GM19239 (cell line): Measurements from ENCODE around the gene MSANTD7.
A peak's percentile ranks its signal among the peaks of the same experiment; 100 is the strongest.
"Not testable (repeated sequence)": the region's sequence is repeated elsewhere in the genome, so short reads cannot be mapped to it uniquely, and the experiment has no call there.

Experiments used
- DNase-seq: peaks from one replicate; pipeline ENCODE4 v3.0.0; 2011; ENCODE audit warnings: low spot score; ENCODE audit not compliant: insufficient read length
- FAIRE-seq: peaks from 2 replicates; lab custom pipeline; 2011; peaks lifted over from hg19 to GRCh38; lab: Jason Lieb, UNC

Gene MSANTD7, protein sequence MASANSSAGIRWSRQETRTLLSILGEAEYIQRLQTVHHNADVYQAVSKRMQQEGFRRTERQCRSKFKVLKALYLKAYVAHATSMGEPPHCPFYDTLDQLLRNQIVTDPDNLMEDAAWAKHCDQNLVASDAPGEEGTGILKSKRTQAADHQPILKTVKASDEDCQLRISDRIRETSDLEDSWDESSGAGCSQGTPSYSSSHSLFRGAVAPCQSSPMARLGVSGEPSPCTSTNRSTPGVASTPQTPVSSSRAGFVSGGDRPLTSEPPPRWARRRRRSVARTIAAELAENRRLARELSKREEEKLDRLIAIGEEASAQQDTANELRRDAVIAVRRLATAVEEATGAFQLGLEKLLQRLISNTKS

GRCh38 chr10:14837757-14838581 is at the start of gene MSANTD7, which contains the start of the genes CDNF and HSPA14:
MSANTD7 (plus strand) TSS chr10:14838306; CDS start chr10:14842285, 3,979 bp downstream.
CDNF (minus strand) TSS chr10:14838037; CDS start chr10:14837946, 91 bp downstream.
HSPA14 (plus strand) TSS chr10:14838306; CDS start chr10:14838403, 97 bp downstream.
- FAIRE-seq, result peak; percentile 97
- DNase-seq, result peak; percentile 92

GRCh38 chr10:14798636-14799035 is 39.5 kb upstream of the MSANTD7 start:
- peak; percentile 33 for FAIRE-seq

DNA sequence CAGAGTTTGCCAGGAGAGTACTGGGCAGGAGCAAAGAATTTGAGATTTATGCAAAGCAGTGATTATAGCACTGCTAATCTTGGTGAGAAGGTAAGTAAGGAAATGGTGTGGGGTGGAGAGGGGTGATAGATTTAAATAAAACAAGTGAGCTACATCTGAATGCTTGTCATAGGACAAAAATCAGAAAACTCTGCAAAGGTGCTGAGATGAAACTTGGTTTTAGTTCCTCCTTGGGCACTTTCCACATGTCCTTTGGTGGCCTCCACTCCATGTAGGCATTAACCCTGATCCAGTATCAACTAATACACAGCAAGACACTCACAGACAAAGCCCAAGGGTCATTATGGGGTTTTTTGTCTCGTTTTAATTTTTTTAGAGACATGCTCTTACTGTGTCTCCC is 37.7 kb upstream of the MSANTD7 start:
- FAIRE-seq, result no peak

More at GRCh38 chr10:14798636-14799035, 39.5 kb upstream of the MSANTD7 start:
- no peak for DNase-seq

GRCh38 chr10:14801723-14802122 is 36.4 kb upstream of the MSANTD7 start:
- FAIRE-seq (no peak), DNase-seq (no peak)

More for the DNA sequence above, 37.7 kb upstream of the MSANTD7 start:
- DNase-seq, result no peak

GRCh38 chr10:14803827-14804226 is 34.3 kb upstream of the MSANTD7 start:
- no peak for FAIRE-seq

DNA sequence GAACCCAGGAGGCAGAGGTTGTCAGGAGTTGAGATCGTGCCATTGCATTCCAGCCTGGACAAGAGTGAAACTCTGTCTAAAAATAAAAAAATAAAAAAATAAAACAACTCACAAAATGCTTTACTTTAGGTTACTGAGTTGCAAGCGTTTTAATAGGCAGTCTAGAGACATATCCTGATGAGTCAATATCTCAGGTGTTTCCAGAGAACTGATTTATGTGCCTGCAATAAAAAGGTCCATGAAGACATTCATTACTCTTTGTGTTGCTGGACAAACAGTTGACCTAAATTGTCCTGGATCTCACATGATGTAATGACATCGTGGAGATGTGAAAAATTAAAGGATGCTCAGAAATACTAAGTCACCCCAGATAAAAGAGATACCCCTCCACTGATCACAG is 31.8 kb upstream of the MSANTD7 start:
- FAIRE-seq (no peak), DNase-seq (no peak)

More at GRCh38 chr10:14803827-14804226, 34.3 kb upstream of the MSANTD7 start:
- DNase-seq, result no peak

DNA sequence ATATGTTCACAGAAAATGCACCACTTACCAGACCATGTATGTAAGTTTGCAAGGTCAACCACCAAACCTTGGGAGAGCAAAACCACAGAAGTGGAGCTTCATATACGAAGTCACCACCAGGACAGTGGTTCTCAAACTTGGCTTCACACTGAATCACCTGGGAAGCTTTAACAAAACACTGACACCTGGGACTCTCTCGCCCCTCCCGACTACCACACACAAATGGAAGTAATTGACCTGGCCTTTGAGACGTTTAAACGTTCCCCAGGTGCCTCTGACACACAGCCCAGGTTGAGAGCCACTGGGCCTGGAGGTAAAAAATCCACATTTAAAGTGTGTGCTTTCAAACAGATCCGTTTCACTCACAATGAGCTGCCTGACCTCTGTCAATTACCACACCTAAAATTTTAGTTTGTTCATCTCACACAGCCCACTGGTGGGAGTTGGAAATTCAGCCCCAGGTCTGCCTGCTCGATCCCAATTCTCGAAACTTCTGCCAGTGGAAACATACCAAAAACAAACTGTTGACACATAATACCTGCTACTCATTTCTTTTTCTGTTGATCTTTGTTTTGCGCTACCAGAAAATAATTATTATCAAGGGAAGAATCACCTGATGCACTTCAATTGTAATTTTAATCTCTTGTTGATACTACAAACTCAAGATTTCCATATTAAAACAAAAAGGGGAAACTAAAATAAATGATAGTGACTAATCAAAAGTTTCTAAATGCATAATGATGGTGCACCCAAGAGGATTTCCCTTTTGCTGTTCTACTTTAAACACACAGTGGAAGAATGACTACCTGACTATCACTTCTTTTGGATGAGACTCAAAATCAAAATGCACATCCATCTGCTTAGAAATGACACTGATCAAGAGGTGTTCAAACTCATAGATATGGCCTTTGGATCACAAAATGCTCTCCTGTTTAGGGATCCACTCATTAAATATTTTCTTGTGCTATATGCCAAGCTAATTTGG is 26.8 kb upstream of the MSANTD7 start:
- no peak for FAIRE-seq
- no peak for DNase-seq

DNA sequence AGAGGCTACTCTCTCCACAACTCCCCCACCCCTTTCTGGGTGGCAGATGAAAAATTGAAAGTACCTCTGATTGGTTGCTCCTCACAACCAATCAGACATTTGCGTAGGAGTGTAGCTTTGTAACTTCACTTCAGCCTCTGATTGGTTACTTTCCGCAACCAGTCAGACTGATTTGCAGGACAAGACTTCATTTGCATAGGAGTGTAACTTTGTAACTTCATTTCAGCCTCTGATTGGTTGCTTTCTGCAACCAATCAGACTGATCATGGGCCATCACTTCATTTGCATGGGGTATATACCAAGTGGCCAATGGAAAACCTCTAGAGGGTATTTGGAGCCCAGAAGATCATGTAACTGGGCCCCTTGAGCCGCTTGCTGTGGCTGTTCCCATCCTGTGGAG is 25.8 kb upstream of the MSANTD7 start:
- no peak for DNase-seq
- no peak for FAIRE-seq

- FAIRE-seq (no peak), DNase-seq (no peak)
Measured at GRCh38 chr10:14815681-14816080, 22.4 kb upstream of the MSANTD7 start.

DNA sequence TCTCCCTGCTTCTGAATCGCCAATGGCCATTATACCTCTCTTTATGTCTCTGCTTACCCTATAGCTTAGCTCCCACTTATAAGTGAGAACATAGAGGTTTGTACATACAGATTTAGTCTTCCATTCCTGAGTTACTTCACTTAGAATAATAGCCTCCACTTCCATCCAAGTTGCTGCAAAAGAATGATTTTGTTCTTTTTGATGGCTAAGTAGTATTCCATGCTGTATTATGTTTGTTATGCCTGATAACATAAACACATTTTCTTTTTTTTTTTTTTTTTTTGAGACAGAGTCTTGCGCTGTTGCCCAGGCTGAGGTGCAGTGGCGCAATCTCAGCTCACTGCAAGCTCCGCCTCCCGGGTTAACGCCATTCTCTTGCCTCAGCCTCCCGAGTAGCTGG is 21.4 kb upstream of the MSANTD7 start:
- DNase-seq, FAIRE-seq: not testable (repeated sequence)

- FAIRE-seq (no peak), DNase-seq (no peak)
Measured at GRCh38 chr10:14820010-14820774, 17.9 kb upstream of the MSANTD7 start.

- DNase-seq (no peak), FAIRE-seq (no peak)
Measured at GRCh38 chr10:14820775-14821154, 17.3 kb upstream of the MSANTD7 start.

GRCh38 chr10:14821635-14822375 is 16.3 kb upstream of the MSANTD7 start:
- DNase-seq (no peak), FAIRE-seq (no peak)

DNA sequence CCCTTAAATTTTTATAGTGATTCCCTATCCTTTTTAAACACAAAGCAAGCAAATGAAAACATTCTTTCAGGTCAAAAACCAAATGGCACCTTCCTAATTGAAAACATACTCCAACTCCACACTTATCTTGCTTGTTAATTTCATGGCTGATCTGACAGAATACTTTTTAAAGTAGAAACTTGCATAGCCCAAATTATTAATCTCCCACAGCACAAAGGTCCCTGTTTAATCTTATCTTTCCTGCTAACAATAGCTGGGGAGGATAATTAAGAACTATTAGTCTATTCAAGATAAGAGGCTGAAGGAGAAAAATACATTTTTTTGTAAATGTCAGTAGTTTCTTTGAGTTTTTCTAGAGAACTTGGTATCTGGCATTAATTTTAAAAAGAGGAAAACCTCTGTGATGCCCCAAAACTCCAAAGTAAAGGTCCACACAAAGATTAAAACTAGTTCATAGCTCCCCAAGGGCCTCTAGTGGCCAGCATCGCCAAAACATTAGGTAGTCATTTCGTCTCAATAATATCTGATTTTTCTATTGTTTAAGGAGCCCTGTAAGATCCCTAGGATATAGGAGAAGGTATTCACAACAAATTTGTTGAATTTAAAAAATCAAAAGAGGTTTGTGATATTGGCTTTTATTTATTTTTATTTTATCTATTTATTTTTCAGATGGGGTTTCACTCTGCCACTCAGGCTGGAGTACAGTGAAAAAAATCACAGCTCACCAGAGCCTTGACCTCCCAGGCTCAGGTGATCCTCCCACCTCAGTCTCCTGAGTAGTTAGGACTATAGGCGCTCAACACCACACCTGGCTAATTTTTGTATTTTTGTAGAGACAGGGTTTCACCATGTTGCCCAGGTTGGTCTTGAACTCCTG is 15.0 kb upstream of the MSANTD7 start:
- peak; percentile 81 for FAIRE-seq
- DNase-seq, result peak; percentile 28

DNA sequence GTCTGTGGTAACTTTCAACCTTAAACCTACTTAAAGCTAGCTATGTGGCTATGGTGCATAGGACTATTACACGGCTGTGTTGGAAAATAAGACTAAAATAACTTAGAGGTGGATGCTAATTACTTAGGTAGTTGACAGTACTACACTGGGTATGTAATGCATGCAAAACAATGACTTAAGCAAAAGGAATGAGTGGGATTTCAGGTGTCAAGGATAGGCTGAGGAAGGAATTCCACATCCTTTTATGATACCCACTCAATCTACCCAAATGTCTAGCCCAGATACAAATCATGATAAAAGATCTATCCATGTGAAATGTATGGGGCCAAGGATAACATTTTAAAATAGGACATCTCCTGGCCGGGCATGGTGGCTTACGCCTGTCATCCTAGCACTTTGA is 14.1 kb upstream of the MSANTD7 start:
- DNase-seq (no peak), FAIRE-seq (no peak)

- DNase-seq, result no peak
Measured at GRCh38 chr10:14826076-14826829, 11.9 kb upstream of the MSANTD7 start.

DNA sequence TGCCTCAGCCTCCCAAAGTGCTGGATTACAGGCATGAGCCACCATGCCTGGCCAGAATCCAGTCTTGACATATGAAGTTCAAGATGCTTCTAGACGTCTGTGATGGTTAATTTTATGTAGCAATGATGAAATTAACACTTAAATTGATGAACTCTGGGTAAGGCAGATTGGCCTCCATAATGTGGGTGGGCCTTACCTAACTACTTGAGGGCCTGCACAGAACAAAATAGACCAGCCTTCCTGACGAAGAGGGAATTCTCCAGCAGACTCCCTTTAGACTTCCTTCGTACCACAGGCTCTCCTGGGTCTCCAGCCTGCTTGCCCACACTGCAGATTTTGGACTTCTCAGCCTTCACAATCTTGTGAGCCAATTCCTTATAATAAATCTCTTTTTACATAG is 5.0 kb upstream of the MSANTD7 start:
- no peak for DNase-seq
- no peak for FAIRE-seq

More at GRCh38 chr10:14826076-14826829, 11.9 kb upstream of the MSANTD7 start:
- FAIRE-seq, result no peak
